ENCODE data around the gene GLS.

DNA sequence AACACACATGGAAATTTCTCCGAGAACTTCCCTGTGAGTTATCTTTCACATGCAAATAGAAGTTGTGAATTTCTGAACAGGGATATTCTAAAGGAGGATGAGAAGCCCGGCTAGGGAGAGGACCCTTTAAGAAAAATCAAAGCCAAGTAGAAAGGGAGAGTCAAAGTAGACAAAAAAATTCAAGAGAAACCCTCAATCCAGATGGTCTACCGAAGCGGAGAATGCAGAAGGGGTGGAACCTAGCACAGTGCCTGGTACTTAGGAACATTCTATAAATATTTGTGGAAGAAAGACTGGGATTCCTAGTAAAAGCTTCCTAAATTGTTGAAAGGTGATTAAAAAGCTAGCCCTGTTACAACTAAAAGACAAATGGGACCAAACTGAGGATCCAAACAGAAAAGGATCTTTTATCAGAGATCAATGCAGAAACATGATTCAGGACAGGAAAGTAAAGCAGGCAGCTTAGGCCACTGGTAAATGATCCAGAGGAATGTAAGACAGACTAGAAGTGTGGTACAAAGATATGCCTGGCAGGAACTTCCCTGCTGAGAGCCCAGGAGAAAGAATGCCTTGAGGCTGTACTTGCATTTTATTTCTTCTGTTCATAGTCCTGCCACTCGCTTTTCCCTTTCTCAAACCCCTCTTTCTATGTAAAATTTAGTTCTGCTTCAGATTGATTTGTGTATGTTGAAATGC lies 19.5 kb upstream of the GLS start:
- TF ChIP-seq SIN3A (IDR thresholded peaks at IDR 0.05; ENCODE audit: borderline replicate concordance in 2 of 2, control insufficient read depth in 1 of 2, low read depth in 2 of 2, low read length in 2 of 2) (no peak), CTCF (IDR thresholded peaks at IDR 0.05 in 2 of 3, conservative IDR thresholded peaks at IDR 0.05 in 1 of 3; ENCODE audit: insufficient read depth in 2 of 3, low read depth in 1 of 3, low read length in 3 of 3) (no peak)

All from K562 (cell line).